WTC11 (cell line): Measurements from ENCODE around the gene RAP2B.

ENCODE experiments used
- AFF4 ChIP-seq: sonication (generic); formaldehyde crosslinking; IDR thresholded peaks from 2 replicates; pipeline ENCODE4 v1.8.1; 2023; ENCODE audit warnings: mild to moderate bottlenecking, missing genetic modification reagents, borderline replicate concordance
- ATF2 ChIP-seq: sonication (generic); formaldehyde crosslinking; IDR thresholded peaks from 2 replicates; pipeline ENCODE4 v1.8.1; 2022; ENCODE audit warnings: low read depth, missing genetic modification reagents, borderline replicate concordance
- CBFB ChIP-seq: sonication (generic); formaldehyde crosslinking; IDR thresholded peaks from 2 replicates; pipeline ENCODE4 v1.8.1; 2022; ENCODE audit warnings: mild to moderate bottlenecking, low read depth, missing genetic modification reagents
- CREB1 ChIP-seq: sonication (generic); formaldehyde crosslinking; IDR thresholded peaks from 2 replicates; pipeline ENCODE4 v1.8.0; 2023; ENCODE audit warnings: mild to moderate bottlenecking, missing genetic modification reagents
- CTCF ChIP-seq: fragments of 200-600 bp; IDR thresholded peaks from 2 replicates; pipeline ENCODE4 v1.8.0; 2022; ENCODE audit warnings: antibody characterized with exemption
- JAZF1 ChIP-seq: fragments of 250-450 bp; sonication (Bioruptor Pico); IDR thresholded peaks from 2 replicates; pipeline ENCODE4 v1.9.0; 2021; ENCODE audit warnings: moderate library complexity, mild to moderate bottlenecking, inconsistent platforms
- NFYB ChIP-seq: sonication (generic); formaldehyde crosslinking; conservative IDR thresholded peaks from 2 replicates; pipeline ENCODE4 v1.8.0; 2022; ENCODE audit warnings: low read depth, missing genetic modification reagents
- TEAD1 ChIP-seq: sonication (generic); formaldehyde crosslinking; IDR thresholded peaks from 2 replicates; pipeline ENCODE4 v1.8.0; 2022; ENCODE audit warnings: mild to moderate bottlenecking, missing genetic modification reagents
- USF1 ChIP-seq: sonication (generic); formaldehyde crosslinking; IDR thresholded peaks from 2 replicates; pipeline ENCODE4 v1.8.0; 2022; ENCODE audit warnings: mild to moderate bottlenecking, missing genetic modification reagents
- ZNF219 ChIP-seq: sonication (generic); formaldehyde crosslinking; IDR thresholded peaks from 2 replicates; pipeline ENCODE4 v1.8.0; 2023; ENCODE audit warnings: missing genetic modification reagents, mild to moderate bottlenecking, borderline replicate concordance
- ZNF512 ChIP-seq: sonication (generic); formaldehyde crosslinking; IDR thresholded peaks from 2 replicates; pipeline ENCODE4 v1.8.1; 2022; ENCODE audit warnings: missing genetic modification reagents, borderline replicate concordance
- ZSCAN18 ChIP-seq: fragments of 250-450 bp; sonication (Bioruptor Pico); IDR thresholded peaks from 2 replicates; pipeline ENCODE4 v2.1.2; 2022; ENCODE audit warnings: mild to moderate bottlenecking, moderate library complexity
- TF ChIP-seq, protein P1 (sequence below): sonication (generic); formaldehyde crosslinking; IDR thresholded peaks from 2 replicates; pipeline ENCODE4 v1.8.1; 2023; ENCODE audit warnings: mild to moderate bottlenecking, missing genetic modification reagents, moderate library complexity
- TF ChIP-seq, protein P2 (sequence below): sonication (generic); formaldehyde crosslinking; IDR thresholded peaks from 2 replicates; pipeline ENCODE4 v1.8.1; 2023; ENCODE audit warnings: mild to moderate bottlenecking, missing genetic modification reagents, moderate library complexity

DNA sequence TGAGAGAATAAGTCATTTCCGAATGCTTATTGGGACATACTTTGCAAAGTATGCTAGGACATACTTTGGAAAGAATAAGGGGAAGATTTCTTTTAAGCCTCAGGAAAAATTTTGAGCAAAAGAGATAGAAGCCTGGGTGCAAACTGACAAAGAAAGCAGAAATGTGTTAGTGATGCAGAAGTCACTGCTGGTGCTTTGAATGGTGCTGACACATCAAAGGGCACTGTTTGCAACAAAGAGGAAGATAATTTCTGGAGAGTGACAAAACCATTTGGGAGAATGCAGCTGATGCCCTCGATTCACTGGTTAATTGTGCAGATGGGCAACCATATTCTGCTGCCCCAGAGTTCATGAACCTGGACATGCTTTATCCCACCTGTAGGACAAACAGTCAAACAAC is 11.0 kb upstream of the RAP2B start:
- TF ChIP-seq, protein P1, sequence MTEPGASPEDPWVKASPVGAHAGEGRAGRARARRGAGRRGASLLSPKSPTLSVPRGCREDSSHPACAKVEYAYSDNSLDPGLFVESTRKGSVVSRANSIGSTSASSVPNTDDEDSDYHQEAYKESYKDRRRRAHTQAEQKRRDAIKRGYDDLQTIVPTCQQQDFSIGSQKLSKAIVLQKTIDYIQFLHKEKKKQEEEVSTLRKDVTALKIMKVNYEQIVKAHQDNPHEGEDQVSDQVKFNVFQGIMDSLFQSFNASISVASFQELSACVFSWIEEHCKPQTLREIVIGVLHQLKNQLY (CRISPR knock-in tag) = no peak
- TF ChIP-seq USF1 (CRISPR knock-in tag) = no peak
- TF ChIP-seq CBFB (CRISPR knock-in tag) = no peak
- TF ChIP-seq, protein P2, sequence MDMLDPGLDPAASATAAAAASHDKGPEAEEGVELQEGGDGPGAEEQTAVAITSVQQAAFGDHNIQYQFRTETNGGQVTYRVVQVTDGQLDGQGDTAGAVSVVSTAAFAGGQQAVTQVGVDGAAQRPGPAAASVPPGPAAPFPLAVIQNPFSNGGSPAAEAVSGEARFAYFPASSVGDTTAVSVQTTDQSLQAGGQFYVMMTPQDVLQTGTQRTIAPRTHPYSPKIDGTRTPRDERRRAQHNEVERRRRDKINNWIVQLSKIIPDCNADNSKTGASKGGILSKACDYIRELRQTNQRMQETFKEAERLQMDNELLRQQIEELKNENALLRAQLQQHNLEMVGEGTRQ (CRISPR knock-in tag) = no peak
- no peak for TF ChIP-seq CTCF
- no peak for TF ChIP-seq ZSCAN18 (CRISPR knock-in tag)
- TF ChIP-seq ZNF512 (CRISPR knock-in tag) = no peak
- TF ChIP-seq CREB1 (CRISPR knock-in tag) = no peak
- TF ChIP-seq NFYB (CRISPR knock-in tag) = no peak
- no peak for TF ChIP-seq ATF2 (CRISPR knock-in tag)
- no peak for TF ChIP-seq ZNF219 (CRISPR knock-in tag)
- no peak for TF ChIP-seq TEAD1 (CRISPR knock-in tag)
- TF ChIP-seq AFF4 (CRISPR knock-in tag) = no peak
- no peak for TF ChIP-seq JAZF1 (CRISPR knock-in tag)
